ENCODE measurements around the gene UBE2D3.

GRCh38 chr4:102807345-102807744 is 20.0 kb downstream of the UBE2D3 start:
- TF ChIP-seq CTCF (conservative IDR thresholded peaks at IDR 0.05 in 1 of 2, IDR thresholded peaks at IDR 0.05 in 1 of 2; ENCODE audit: low read depth in 1 of 2, low read length in 2 of 2) (no peak), EZH2 (IDR thresholded peaks at IDR 0.05; ENCODE audit: low read length, missing control alignments) (no peak)
